GM23338 (cell line): ENCODE data around the gene RGL1. TPM values are rescaled to one million over a fixed set of nuclear protein-coding genes. Genes with fewer than 3 reads are reported as not detected.

ENCODE experiments used
- ATAC-seq: fragments of 200-7000 bp; cut with Tn5 transposase; 3 replicates; pipeline ENCODE4 v1.9.1; 2020
- DNase-seq: peaks from one replicate; pipeline ENCODE4 v3.0.0-alpha.2; 2015; ENCODE audit warnings: low spot score
- H2AFZ ChIP-seq: fragments of 200-600 bp; sonication (generic); 2 replicates; pipeline ENCODE4 v1.8.0; 2016; ENCODE audit warnings: antibody characterized with exemption, mild to moderate bottlenecking, moderate library complexity
- H3F3A ChIP-seq: fragments of 200-600 bp; sonication (generic); replicated peaks from 2 replicates; pipeline ENCODE4 v1.8.0; 2017; ENCODE audit warnings: antibody characterized with exemption, mixed run types, low read depth
- H3K27ac ChIP-seq: fragments of 200-600 bp; sonication (generic); 2 replicates; pipeline ENCODE4 v1.6.1; 2016; ENCODE audit warnings: low read depth
- H3K27me3 ChIP-seq: fragments of 200-600 bp; sonication (generic); 2 replicates; pipeline ENCODE4 v1.8.0; 2016; ENCODE audit warnings: mild to moderate bottlenecking, mixed run types, moderate library complexity; ENCODE audit not compliant: insufficient read depth
- H3K36me3 ChIP-seq: fragments of 200-600 bp; sonication (generic); 2 replicates; pipeline ENCODE4 v1.8.0; 2016; ENCODE audit warnings: mild to moderate bottlenecking; ENCODE audit not compliant: insufficient read depth
- H3K4me1 ChIP-seq: fragments of 200-600 bp; sonication (generic); 2 replicates; pipeline ENCODE4 v1.8.0; 2016; ENCODE audit warnings: mild to moderate bottlenecking, moderate library complexity; ENCODE audit not compliant: insufficient read depth
- H3K4me2 ChIP-seq: fragments of 200-600 bp; sonication (generic); 2 replicates; pipeline ENCODE4 v1.7.1; 2017; ENCODE audit warnings: mixed run types
- H3K4me3 ChIP-seq: fragments of 200-600 bp; sonication (generic); 2 replicates; pipeline ENCODE4 v1.6.1; 2016; ENCODE audit warnings: mixed run types
- H3K79me2 ChIP-seq: fragments of 200-600 bp; sonication (generic); replicated peaks from 2 replicates; pipeline ENCODE4 v1.8.0; 2017; ENCODE audit warnings: mild to moderate bottlenecking; ENCODE audit not compliant: insufficient read depth
- H3K9me2 ChIP-seq: fragments of 200-600 bp; sonication (generic); 2 replicates; pipeline ENCODE4 v1.8.0; 2017; ENCODE audit not compliant: insufficient read depth
- H4K20me1 ChIP-seq: fragments of 200-600 bp; sonication (generic); replicated peaks from 2 replicates; pipeline ENCODE4 v1.8.0; 2017; ENCODE audit warnings: mild to moderate bottlenecking; ENCODE audit not compliant: insufficient read depth
- H3K27ac Mint-ChIP-seq: 2 replicates; pipeline ENCODE4 v1.8.0; 2020; ENCODE audit warnings: inconsistent platforms, mild to moderate bottlenecking, moderate library complexity, mixed read lengths
- H3K27me3 Mint-ChIP-seq: 3 replicates; pipeline ENCODE4 v1.8.0; 2022; ENCODE audit warnings: low read depth, mild to moderate bottlenecking, moderate library complexity, mixed read lengths, inconsistent platforms; ENCODE audit not compliant: insufficient read depth, poor library complexity
- H3K36me3 Mint-ChIP-seq: 3 replicates; pipeline ENCODE4 v1.8.0; 2021; ENCODE audit warnings: low read depth, mild to moderate bottlenecking, inconsistent platforms, moderate library complexity, mixed read lengths
- H3K4me1 Mint-ChIP-seq: 3 replicates; pipeline ENCODE4 v1.8.0; 2020; ENCODE audit warnings: mild to moderate bottlenecking, inconsistent platforms, mixed read lengths
- H3K4me3 Mint-ChIP-seq: 3 replicates; pipeline ENCODE4 v1.8.0; 2021; ENCODE audit warnings: moderate library complexity, mild to moderate bottlenecking, inconsistent platforms, mixed read lengths
- H3K9me3 Mint-ChIP-seq: 3 replicates; pipeline ENCODE4 v1.8.0; 2020; ENCODE audit warnings: moderate library complexity, mild to moderate bottlenecking, inconsistent platforms, mixed read lengths
- EZH2 ChIP-seq: fragments of 200-600 bp; sonication (generic); IDR thresholded peaks from one replicate; pipeline ENCODE4 v1.8.0; 2017; ENCODE audit warnings: antibody characterized with exemption, mild to moderate bottlenecking, low read depth; ENCODE audit not compliant: unreplicated experiment
- JUNB ChIP-seq: IDR thresholded peaks from one replicate; pipeline ENCODE4 v1.6.1; 2016; ENCODE audit warnings: antibody characterized with exemption; ENCODE audit not compliant: unreplicated experiment
- NANOG ChIP-seq: IDR thresholded peaks from 2 replicates; pipeline ENCODE4 v1.6.1; 2016; ENCODE audit warnings: antibody characterized with exemption, borderline replicate concordance
- REST ChIP-seq: IDR thresholded peaks from one replicate; pipeline ENCODE4 v1.6.1; 2018; ENCODE audit warnings: antibody characterized with exemption; ENCODE audit not compliant: unreplicated experiment
- STAT1 ChIP-seq: IDR thresholded peaks from one replicate; pipeline ENCODE4 v1.6.1; 2016; ENCODE audit warnings: antibody characterized with exemption; ENCODE audit not compliant: unreplicated experiment
- ZNF114 ChIP-seq: fragments of 250-450 bp; sonication (Bioruptor Pico); IDR thresholded peaks from 2 replicates; pipeline ENCODE4 v1.5.0; 2020; ENCODE audit warnings: mild to moderate bottlenecking, moderate library complexity
- ZNF331 ChIP-seq: fragments of 250-450 bp; sonication (Bioruptor Pico); IDR thresholded peaks from 2 replicates; pipeline ENCODE4 v1.5.0; 2020; ENCODE audit warnings: low read depth, mild to moderate bottlenecking, moderate library complexity
- polyA plus RNA-seq: library from polyadenylated mRNA; unstranded; fragments of >200 nt; fragmentation: Nextera tagmentation; extraction: Ambion mirVana; gene quantifications from 2 replicates; pipeline ENCODE4 v1.2.1, GENCODE V29; 2016
- total RNA-seq: library from RNA; depleted of rRNA; stranded (reverse); fragments of >200 nt; shearing (Covaris generic); gene quantifications from 2 replicates; pipeline ENCODE4 v1.2.3, GENCODE V29; 2014
- TF ChIP-seq, protein P1 (sequence below): fragments of 250-450 bp; sonication (Bioruptor Pico); IDR thresholded peaks from 2 replicates; pipeline ENCODE4 v1.5.0; 2020; ENCODE audit warnings: mild to moderate bottlenecking, moderate library complexity
- TF ChIP-seq, protein P2 (sequence below), 2 experiments: fragments of 200-600 bp in 1 of 2; sonication (generic) in 1 of 2; conservative IDR thresholded peaks; 2 replicates each; pipeline versions ENCODE4 v1.5.1 to v1.6.1; 2016 to 2017; ENCODE audit warnings: antibody characterized with exemption in 2 of 2, low read depth in 2 of 2, mild to moderate bottlenecking in 2 of 2, moderate library complexity in 1 of 2
- TF ChIP-seq, protein P3 (sequence below): IDR thresholded peaks from 2 replicates; pipeline ENCODE4 v1.6.1; 2016; ENCODE audit warnings: antibody characterized with exemption

The RGL1 gene
- total and polyA plus RNA-seq, 2 experiments from 2014 or later = 0.91 to 2.6 TPM

DNA sequence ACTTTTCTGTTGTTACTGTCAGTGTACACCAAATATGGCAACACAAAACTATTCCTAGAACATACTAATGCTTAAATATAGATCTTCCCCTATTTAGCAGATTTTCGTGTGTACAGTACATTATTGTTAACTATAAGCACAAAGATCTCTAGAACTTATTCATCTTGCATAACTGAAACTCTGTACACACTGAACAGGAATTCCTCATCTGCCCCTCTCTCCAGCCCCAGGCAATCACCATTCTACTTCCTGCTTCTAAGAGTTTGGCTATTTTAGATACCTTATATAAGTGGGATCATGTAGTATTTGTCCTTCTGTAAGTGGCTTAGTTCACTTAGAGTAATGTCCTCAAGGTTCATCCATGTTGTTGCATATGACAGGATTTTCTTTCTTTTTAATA, 4.5 kb upstream of the RGL1 start (continued):
- TF ChIP-seq, protein P1, sequence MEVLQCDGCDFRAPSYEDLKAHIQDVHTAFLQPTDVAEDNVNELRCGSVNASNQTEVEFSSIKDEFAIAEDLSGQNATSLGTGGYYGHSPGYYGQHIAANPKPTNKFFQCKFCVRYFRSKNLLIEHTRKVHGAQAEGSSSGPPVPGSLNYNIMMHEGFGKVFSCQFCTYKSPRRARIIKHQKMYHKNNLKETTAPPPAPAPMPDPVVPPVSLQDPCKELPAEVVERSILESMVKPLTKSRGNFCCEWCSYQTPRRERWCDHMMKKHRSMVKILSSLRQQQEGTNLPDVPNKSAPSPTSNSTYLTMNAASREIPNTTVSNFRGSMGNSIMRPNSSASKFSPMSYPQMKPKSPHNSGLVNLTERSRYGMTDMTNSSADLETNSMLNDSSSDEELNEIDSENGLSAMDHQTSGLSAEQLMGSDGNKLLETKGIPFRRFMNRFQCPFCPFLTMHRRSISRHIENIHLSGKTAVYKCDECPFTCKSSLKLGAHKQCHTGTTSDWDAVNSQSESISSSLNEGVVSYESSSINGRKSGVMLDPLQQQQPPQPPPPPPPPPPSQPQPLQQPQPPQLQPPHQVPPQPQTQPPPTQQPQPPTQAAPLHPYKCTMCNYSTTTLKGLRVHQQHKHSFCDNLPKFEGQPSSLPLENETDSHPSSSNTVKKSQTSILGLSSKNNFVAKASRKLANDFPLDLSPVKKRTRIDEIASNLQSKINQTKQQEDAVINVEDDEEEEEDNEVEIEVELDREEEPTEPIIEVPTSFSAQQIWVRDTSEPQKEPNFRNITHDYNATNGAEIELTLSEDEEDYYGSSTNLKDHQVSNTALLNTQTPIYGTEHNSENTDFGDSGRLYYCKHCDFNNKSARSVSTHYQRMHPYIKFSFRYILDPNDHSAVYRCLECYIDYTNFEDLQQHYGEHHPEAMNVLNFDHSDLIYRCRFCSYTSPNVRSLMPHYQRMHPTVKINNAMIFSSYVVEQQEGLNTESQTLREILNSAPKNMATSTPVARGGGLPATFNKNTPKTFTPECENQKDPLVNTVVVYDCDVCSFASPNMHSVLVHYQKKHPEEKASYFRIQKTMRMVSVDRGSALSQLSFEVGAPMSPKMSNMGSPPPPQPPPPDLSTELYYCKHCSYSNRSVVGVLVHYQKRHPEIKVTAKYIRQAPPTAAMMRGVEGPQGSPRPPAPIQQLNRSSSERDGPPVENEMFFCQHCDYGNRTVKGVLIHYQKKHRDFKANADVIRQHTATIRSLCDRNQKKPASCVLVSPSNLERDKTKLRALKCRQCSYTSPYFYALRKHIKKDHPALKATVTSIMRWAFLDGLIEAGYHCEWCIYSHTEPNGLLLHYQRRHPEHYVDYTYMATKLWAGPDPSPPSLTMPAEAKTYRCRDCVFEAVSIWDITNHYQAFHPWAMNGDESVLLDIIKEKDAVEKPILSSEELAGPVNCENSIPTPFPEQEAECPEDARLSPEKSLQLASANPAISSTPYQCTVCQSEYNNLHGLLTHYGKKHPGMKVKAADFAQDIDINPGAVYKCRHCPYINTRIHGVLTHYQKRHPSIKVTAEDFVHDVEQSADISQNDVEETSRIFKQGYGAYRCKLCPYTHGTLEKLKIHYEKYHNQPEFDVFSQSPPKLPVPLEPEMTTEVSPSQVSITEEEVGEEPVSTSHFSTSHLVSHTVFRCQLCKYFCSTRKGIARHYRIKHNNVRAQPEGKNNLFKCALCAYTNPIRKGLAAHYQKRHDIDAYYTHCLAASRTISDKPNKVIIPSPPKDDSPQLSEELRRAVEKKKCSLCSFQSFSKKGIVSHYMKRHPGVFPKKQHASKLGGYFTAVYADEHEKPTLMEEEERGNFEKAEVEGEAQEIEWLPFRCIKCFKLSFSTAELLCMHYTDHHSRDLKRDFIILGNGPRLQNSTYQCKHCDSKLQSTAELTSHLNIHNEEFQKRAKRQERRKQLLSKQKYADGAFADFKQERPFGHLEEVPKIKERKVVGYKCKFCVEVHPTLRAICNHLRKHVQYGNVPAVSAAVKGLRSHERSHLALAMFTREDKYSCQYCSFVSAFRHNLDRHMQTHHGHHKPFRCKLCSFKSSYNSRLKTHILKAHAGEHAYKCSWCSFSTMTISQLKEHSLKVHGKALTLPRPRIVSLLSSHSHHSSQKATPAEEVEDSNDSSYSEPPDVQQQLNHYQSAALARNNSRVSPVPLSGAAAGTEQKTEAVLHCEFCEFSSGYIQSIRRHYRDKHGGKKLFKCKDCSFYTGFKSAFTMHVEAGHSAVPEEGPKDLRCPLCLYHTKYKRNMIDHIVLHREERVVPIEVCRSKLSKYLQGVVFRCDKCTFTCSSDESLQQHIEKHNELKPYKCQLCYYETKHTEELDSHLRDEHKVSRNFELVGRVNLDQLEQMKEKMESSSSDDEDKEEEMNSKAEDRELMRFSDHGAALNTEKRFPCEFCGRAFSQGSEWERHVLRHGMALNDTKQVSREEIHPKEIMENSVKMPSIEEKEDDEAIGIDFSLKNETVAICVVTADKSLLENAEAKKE (CRISPR knock-in tag) = no peak
- no peak for TF ChIP-seq STAT1
- TF ChIP-seq NANOG = no peak

GRCh38 chr1:183801649-183802048, 3.3 kb upstream of the RGL1 start:
- Mint-ChIP-seq H3K4me1 (peaks cover 18% of the 10 kb centered on the region), H3K4me3 (no peak overlapping the region), H3K27me3 (peaks cover 12% of the 10 kb centered on the region), H3K27ac (no peak overlapping the region), H3K9me3 (peaks cover 7% of the 10 kb centered on the region; the same call in 1 of the 3 replicates), H3K36me3 (no peaks in the 10 kb centered on the region)
- peaks cover 18% of the 10 kb centered on the region for H3K4me1 ChIP-seq
- H3F3A ChIP-seq = 0 out of 2 replicates have a peak, but pooled peaks cover 2% of the 10 kb centered on the region
- no peak overlapping the region for H3K27ac ChIP-seq
- H3K4me3 ChIP-seq = no peak overlapping the region
- H3K27me3 ChIP-seq = peaks cover 28% of the 10 kb centered on the region
- H3K9me2 ChIP-seq = no peaks in the 10 kb centered on the region
- H4K20me1 ChIP-seq = no peaks in the 10 kb centered on the region
- no peak overlapping the region for H3K4me2 ChIP-seq
- ATAC-seq = no peak
- H3K36me3 ChIP-seq = no peaks in the 10 kb centered on the region
- no peaks in the 10 kb centered on the region for H3K79me2 ChIP-seq
- H2AFZ ChIP-seq = no peak overlapping the region
- no peak for DNase-seq
- TF ChIP-seq, protein P2, sequence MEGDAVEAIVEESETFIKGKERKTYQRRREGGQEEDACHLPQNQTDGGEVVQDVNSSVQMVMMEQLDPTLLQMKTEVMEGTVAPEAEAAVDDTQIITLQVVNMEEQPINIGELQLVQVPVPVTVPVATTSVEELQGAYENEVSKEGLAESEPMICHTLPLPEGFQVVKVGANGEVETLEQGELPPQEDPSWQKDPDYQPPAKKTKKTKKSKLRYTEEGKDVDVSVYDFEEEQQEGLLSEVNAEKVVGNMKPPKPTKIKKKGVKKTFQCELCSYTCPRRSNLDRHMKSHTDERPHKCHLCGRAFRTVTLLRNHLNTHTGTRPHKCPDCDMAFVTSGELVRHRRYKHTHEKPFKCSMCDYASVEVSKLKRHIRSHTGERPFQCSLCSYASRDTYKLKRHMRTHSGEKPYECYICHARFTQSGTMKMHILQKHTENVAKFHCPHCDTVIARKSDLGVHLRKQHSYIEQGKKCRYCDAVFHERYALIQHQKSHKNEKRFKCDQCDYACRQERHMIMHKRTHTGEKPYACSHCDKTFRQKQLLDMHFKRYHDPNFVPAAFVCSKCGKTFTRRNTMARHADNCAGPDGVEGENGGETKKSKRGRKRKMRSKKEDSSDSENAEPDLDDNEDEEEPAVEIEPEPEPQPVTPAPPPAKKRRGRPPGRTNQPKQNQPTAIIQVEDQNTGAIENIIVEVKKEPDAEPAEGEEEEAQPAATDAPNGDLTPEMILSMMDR (conservative IDR thresholded peaks at IDR 0.05; ENCODE audit: low read depth in 2 of 2) = no peak
- TF ChIP-seq ZNF114 (CRISPR knock-in tag) = no peak
- TF ChIP-seq, protein P3, sequence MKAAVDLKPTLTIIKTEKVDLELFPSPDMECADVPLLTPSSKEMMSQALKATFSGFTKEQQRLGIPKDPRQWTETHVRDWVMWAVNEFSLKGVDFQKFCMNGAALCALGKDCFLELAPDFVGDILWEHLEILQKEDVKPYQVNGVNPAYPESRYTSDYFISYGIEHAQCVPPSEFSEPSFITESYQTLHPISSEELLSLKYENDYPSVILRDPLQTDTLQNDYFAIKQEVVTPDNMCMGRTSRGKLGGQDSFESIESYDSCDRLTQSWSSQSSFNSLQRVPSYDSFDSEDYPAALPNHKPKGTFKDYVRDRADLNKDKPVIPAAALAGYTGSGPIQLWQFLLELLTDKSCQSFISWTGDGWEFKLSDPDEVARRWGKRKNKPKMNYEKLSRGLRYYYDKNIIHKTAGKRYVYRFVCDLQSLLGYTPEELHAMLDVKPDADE = no peak
- TF ChIP-seq ZNF331 (CRISPR knock-in tag) = no peak
- TF ChIP-seq JUNB = no peak
- TF ChIP-seq EZH2 = no peak
- no peak for TF ChIP-seq REST
